AG10803 (cell line): ENCODE results near the gene MTHFD2L.

Experiments
- DNase-seq: peaks from one replicate; pipeline ENCODE4 v3.0.0; 2010; ENCODE audit warnings: low read depth
- H3K4me3 ChIP-seq: 2 replicates; pipeline ENCODE4 v1.5.1; 2011; ENCODE audit warnings: mild to moderate bottlenecking, low read length, control low read depth
- TF ChIP-seq, protein P1 (sequence below): conservative IDR thresholded peaks from 2 replicates; pipeline ENCODE4 v1.5.1; 2011; ENCODE audit warnings: mild to moderate bottlenecking, low read length, control low read depth, inconsistent platforms

The MTHFD2L gene

DNA sequence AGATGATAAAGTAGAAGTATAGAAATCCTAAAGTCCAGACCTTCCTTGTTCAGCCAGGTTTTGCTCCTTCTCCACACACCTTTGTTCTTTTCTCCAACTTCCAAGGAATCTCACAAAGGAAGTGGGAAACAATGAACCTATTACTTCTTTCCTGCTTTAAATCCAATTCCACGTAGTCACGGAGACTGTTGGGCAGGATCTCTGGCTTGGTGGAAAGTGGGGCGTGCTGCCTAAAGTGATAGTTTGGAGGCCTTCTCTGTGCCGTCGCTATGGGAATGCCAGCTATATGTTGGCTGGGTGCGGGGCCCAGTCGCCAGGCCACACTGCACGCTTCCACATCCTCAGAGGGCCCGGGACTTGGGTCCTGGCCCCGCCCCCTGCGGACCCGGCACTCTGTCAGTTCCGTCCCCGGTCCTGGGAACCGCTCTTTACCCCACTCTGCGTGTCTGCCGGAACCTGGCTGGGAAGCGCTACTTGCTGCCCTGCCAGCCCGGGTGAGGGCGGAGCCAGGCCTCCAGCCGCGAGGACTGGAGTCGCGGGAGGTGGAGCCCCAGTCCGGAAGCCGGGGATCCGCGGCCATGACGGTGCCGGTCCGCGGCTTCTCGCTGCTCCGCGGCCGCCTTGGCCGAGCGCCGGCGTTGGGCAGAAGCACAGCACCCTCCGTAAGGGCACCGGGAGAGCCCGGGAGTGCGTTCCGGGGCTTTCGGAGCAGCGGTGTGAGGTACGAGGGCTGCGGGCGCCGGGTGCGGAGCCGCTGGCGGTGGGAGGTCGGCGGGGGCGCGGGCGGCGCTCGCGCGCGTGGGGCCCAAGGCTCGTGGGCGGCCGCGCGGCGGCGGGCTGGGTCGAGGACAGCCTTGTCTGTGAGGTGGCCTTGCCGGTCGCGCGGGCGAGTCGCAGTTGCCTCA, at the start of gene MTHFD2L:
MTHFD2L (plus strand) TSS at position 558 of the 905 bp plus-strand sequence; CDS start at position 579, 21 bp downstream.
- peak within 1 kb of the TSS; percentile 70 for H3K4me3 ChIP-seq
- TF ChIP-seq, protein P1, sequence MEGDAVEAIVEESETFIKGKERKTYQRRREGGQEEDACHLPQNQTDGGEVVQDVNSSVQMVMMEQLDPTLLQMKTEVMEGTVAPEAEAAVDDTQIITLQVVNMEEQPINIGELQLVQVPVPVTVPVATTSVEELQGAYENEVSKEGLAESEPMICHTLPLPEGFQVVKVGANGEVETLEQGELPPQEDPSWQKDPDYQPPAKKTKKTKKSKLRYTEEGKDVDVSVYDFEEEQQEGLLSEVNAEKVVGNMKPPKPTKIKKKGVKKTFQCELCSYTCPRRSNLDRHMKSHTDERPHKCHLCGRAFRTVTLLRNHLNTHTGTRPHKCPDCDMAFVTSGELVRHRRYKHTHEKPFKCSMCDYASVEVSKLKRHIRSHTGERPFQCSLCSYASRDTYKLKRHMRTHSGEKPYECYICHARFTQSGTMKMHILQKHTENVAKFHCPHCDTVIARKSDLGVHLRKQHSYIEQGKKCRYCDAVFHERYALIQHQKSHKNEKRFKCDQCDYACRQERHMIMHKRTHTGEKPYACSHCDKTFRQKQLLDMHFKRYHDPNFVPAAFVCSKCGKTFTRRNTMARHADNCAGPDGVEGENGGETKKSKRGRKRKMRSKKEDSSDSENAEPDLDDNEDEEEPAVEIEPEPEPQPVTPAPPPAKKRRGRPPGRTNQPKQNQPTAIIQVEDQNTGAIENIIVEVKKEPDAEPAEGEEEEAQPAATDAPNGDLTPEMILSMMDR: no peak
- peak; percentile 95 for DNase-seq

DNA sequence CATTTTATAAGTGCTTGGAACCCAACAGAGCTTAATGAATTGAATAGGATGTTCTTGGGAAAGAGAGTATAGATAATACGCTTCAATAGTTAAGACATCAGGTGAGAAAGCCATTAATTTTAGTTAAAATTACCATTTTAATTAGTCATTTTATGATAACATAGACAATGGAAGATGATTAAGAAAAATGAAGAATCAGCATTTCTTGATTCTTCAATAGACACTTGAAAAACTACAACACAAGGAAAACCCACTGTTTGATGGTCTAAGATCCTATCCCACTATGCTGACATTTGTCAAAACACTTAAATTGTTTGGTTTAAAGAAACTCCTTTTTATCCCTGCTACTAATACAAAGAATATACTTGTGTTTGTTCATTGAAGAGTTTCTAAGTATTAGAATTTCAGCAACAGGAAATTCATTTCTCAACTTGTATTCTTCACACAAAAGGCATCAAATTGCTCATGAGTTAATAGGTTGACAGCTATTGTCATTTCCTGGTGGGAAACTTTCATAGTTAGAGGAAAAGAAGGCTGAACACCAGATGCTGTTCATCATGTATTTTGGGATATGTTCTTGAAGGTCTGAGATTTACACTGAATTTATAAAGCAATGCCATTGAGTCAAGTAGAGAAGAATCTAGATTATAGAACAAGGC, 49.3 kb upstream of the MTHFD2L start:
- no peak for DNase-seq
- H3K4me3 ChIP-seq: no peak overlapping the region
- TF ChIP-seq, protein P1: no peak

DNA sequence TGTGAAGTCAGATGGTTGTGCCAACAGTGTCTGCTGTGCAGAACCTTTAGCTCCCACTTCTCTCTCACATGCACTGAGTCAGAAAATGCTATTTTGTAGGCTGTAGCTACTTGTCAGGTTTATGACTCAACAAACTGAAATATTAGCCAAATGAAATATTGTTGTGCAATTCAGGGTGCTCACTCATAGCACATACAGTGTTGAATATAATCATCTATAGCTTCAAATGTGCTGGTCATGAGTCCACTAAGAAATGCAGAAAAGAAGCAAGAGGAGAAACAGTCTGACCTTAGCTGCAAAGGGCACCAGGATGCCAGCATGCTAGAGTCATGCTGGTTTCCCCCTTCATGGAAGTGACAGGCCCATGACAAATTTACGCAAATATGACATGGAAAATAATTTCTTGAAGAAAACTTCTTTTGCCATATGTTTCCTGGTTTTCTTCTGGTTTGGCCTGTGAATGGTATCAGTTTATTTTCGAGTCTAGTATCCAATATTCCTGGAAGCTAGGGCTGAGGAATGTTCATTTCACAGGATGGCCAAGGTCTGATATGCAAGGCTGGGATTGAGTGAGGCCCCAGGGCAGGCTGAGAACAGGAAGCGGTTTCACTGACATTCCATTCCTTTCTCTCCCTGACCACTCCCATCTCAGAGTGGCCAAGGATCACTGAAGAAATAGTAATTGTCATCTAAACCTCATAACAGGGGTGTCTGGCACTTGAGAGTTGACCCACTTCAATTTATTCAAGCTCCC, 48.6 kb upstream of the MTHFD2L start:
- DNase-seq: peak; percentile 98
- TF ChIP-seq, protein P1: no peak
- no peak overlapping the region for H3K4me3 ChIP-seq

DNA sequence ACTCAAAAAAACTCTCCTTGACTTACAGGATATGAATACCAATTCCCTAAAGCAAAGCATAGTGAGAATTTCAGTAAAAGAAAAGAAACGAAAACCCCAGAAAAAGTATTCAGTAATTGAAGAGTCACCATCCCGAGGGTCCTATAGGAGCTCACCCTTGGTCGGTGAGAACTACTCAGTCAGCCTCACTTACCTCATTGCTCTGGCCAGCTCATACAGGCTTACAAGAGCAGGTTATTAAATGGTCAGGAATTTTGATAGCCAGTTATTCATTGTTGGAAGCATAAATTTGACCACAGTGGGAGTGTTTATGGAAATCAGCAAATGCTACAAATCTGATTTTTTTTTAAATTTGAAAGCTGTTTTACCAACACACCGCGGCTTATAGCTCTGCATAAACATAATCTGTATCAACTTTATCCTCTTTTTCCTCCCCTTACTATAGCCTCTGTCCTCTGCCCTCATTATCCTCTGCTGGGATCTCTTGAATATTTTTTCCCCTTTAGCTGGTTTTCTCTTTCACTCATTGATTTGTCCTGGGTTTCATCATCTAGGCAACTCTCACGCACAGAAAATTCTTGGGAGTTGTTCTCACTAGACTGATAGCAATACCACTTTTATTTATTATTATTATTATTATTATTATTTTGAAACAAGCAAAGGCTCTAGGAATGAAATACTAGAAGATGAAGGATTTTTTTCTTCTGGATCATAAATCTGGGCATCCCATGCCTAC, 47.9 kb upstream of the MTHFD2L start:
- no peak overlapping the region for H3K4me3 ChIP-seq
- TF ChIP-seq, protein P1: no peak
- DNase-seq: peak; percentile 88

DNA sequence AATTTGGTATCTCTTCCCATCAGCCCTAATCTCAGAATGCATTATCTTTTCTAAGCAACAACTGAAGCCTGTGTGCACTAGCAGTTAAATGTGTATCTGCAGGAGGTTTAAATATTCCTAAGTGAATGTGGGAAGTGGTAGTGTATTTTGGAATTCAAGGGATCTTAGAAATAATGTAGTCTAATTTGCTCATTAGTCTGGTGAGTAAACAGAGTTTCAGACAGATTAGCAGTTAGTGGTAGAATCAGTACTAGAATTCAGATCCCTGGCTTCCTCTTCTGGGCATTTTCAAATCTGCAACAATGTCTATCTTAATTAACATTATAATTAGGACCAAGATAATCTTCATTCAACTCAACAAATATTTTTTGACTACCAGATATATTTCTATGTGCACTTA, 47.2 kb upstream of the MTHFD2L start:
- TF ChIP-seq, protein P1: no peak
- DNase-seq: no peak

DNA sequence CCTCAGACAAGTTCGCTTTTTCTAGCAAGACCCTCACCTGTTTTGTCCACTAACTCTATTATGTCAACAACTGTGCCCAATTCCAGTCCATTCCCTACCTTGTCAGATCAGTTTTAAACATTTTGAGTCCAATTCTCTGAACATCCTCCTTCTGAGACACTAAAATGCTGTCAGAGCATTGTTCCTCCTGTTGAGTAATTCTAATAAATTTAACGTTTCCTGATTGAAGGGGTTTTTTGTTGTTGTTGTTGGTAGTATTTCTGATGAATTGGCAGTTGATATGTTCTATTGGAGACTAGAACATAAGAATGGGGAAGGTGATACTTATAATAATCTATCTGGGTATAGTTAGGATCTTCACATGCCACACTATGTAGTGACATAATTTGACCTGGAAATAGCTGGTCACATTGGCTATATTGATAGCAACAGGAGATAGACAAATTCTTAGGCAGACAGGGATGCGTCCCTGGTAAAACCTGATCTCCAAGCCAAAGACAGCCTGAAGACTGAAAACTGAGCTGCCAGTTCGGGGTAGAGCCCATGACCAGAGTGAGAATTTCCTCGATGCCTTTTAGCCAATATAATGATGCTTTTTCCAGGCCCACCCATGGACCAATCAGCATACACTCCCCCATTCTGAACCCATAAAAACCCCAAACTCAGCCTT, 46.5 kb upstream of the MTHFD2L start:
- DNase-seq: no peak
- H3K4me3 ChIP-seq: no peak overlapping the region
- TF ChIP-seq, protein P1: no peak

More for the DNA sequence above, 47.2 kb upstream of the MTHFD2L start:
- H3K4me3 ChIP-seq: no peak overlapping the region
